HUES6 (cell line): ENCODE results near the gene EDIL3.

Experiments
- H3K27ac ChIP-seq: 2 replicates; pipeline ENCODE4 v1.7.0; 2013; ENCODE audit warnings: low read depth, mild to moderate bottlenecking, low read length, inconsistent platforms
- H3K27me3 ChIP-seq: 2 replicates; pipeline ENCODE4 v1.6.1; 2013; ENCODE audit warnings: low read length; ENCODE audit not compliant: control insufficient read depth, insufficient read depth
- H3K36me3 ChIP-seq: 2 replicates; pipeline ENCODE4 v1.6.1; 2013; ENCODE audit warnings: low read length; ENCODE audit not compliant: control insufficient read depth, insufficient read depth
- H3K4me1 ChIP-seq: 2 replicates; pipeline ENCODE4 v1.6.1; 2013; ENCODE audit warnings: low read length; ENCODE audit not compliant: control insufficient read depth, insufficient read depth
- H3K4me3 ChIP-seq: 2 replicates; pipeline ENCODE4 v1.5.1; 2013; ENCODE audit warnings: low read depth, low read length
- H3K9ac ChIP-seq: one replicate; pipeline ENCODE4 v1.6.1; 2013; ENCODE audit warnings: mild to moderate bottlenecking, low read length
- H3K9me3 ChIP-seq: 2 replicates; pipeline ENCODE4 v1.6.1; 2013; ENCODE audit warnings: low read depth, low read length; ENCODE audit not compliant: control insufficient read depth, insufficient read depth

The EDIL3 gene

GRCh38 chr5:83964271-83964670 is 420.4 kb downstream of the EDIL3 start:
- H3K9ac ChIP-seq = no peak overlapping the region
- H3K9me3 ChIP-seq = no peaks in the 10 kb centered on the region
- H3K36me3 ChIP-seq = no peaks in the 10 kb centered on the region
- H3K4me3 ChIP-seq = no peak overlapping the region
- no peak overlapping the region for H3K27ac ChIP-seq
- no peaks in the 10 kb centered on the region for H3K4me1 ChIP-seq
- H3K27me3 ChIP-seq = no peaks in the 10 kb centered on the region

- H3K36me3 ChIP-seq = no peaks in the 10 kb centered on the region
- peaks cover 13% of the 10 kb centered on the region; the same call in 1 of the 2 replicates for H3K4me1 ChIP-seq
- no peaks in the 10 kb centered on the region for H3K9me3 ChIP-seq
- H3K27me3 ChIP-seq = no peaks in the 10 kb centered on the region
- H3K9ac ChIP-seq = no peak overlapping the region
- no peak overlapping the region for H3K4me3 ChIP-seq
- no peak overlapping the region for H3K27ac ChIP-seq
Observed at GRCh38 chr5:83957188-83957587, 427.5 kb downstream of the EDIL3 start.

DNA sequence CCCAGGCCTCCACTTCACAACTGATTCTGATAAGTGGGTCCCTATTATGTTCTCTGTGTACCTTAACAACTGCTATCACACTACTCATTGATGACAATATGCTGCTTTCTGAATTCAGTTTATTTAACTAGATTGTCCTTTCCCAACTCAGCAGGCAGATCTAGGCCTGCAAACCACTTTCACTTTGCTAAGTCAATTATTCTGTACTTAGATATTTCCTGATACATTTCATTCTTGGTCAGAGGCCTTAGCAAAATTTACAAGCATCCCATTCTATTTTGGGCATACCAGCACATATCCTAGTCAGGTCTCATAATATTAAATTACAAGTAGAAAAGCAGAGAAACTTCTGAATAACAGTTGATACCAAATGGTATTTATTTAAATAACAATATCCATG is 428.3 kb downstream of the EDIL3 start:
- H3K4me3 ChIP-seq = no peak overlapping the region
- H3K27ac ChIP-seq = no peak overlapping the region
- no peaks in the 10 kb centered on the region for H3K27me3 ChIP-seq
- H3K4me1 ChIP-seq = peaks cover 13% of the 10 kb centered on the region; the same call in 1 of the 2 replicates
- H3K9ac ChIP-seq = no peak overlapping the region
- H3K9me3 ChIP-seq = no peaks in the 10 kb centered on the region
- no peaks in the 10 kb centered on the region for H3K36me3 ChIP-seq

DNA sequence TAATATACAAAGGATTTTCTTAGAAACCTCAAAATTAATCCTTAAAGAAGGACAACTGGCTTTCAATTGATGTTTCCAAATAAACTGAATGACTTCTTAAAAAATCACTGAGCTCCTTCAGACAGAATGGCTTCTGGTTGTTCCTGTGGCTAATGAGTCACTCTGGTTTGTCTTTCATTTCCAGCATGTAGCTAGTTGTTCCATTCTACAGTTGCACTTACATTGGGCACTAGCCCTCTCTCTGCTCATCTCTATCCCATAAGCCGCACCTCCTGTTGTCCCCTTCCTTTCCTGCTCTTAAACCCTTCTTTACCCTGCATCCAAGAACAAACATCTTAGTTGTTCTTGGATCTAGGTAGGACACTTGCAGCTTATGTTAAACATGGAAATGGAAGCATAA is 428.8 kb downstream of the EDIL3 start:
- peaks cover 13% of the 10 kb centered on the region; the same call in 1 of the 2 replicates for H3K4me1 ChIP-seq
- no peaks in the 10 kb centered on the region for H3K36me3 ChIP-seq
- no peak overlapping the region for H3K9ac ChIP-seq
- no peak overlapping the region for H3K4me3 ChIP-seq
- no peaks in the 10 kb centered on the region for H3K9me3 ChIP-seq
- H3K27ac ChIP-seq = no peak overlapping the region
- no peaks in the 10 kb centered on the region for H3K27me3 ChIP-seq

- Histone ChIP-seq H3K36me3 (no peaks in the 10 kb centered on the region), H3K4me3 (no peak overlapping the region), H3K27me3 (no peaks in the 10 kb centered on the region), H3K9ac (no peak overlapping the region), H3K27ac (no peak overlapping the region), H3K4me1 (no peaks in the 10 kb centered on the region), H3K9me3 (0 out of 2 replicates have a peak, but pooled peaks cover 3% of the 10 kb centered on the region)
Observed at GRCh38 chr5:83947763-83948162, 436.9 kb downstream of the EDIL3 start.

GRCh38 chr5:83946516-83946915 is 438.2 kb downstream of the EDIL3 start:
- Histone ChIP-seq H3K4me3 (no peak overlapping the region), H3K36me3 (no peaks in the 10 kb centered on the region), H3K4me1 (no peaks in the 10 kb centered on the region), H3K27me3 (no peaks in the 10 kb centered on the region), H3K9ac (no peak overlapping the region), H3K9me3 (0 out of 2 replicates have a peak, but pooled peaks cover 3% of the 10 kb centered on the region), H3K27ac (no peak overlapping the region)

- H3K27ac ChIP-seq = no peak overlapping the region
- 0 out of 2 replicates have a peak, but pooled peaks cover 3% of the 10 kb centered on the region for H3K9me3 ChIP-seq
- H3K4me1 ChIP-seq = no peaks in the 10 kb centered on the region
- H3K9ac ChIP-seq = no peak overlapping the region
- H3K4me3 ChIP-seq = no peak overlapping the region
- H3K27me3 ChIP-seq = no peaks in the 10 kb centered on the region
- no peaks in the 10 kb centered on the region for H3K36me3 ChIP-seq
Observed at GRCh38 chr5:83942155-83942554, 442.5 kb downstream of the EDIL3 start.

DNA sequence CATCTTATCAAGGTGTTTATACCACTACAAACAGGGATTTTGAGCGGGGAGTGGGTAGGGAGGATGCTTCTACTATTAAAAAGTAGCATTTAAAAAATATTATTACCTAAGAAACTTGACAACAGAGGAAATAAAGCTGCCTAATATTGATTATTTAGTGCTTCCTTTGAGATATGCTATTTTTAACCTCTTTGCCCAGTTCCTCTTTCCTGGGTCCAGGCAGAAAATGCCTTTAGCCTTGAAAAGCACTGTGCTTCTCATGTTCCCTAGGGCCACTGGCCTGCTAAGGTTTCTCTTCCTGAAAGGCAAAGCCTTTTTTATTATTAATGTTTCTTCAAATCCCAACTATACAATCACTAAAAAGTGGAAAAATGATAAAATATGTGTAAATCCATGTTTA is 446.8 kb downstream of the EDIL3 start:
- no peak overlapping the region for H3K4me3 ChIP-seq
- H3K9me3 ChIP-seq = no peaks in the 10 kb centered on the region
- H3K27ac ChIP-seq = no peak overlapping the region

GRCh38 chr5:83931969-83932368 is 452.7 kb downstream of the EDIL3 start:
- H3K27me3 ChIP-seq = no peaks in the 10 kb centered on the region
- H3K4me1 ChIP-seq = peaks cover 4% of the 10 kb centered on the region
- H3K4me3 ChIP-seq = no peak overlapping the region
- H3K9me3 ChIP-seq = peaks cover 4% of the 10 kb centered on the region
- H3K9ac ChIP-seq = no peak overlapping the region
- no peak overlapping the region for H3K27ac ChIP-seq
- no peaks in the 10 kb centered on the region for H3K36me3 ChIP-seq

More for the DNA sequence above, 446.8 kb downstream of the EDIL3 start:
- H3K27me3 ChIP-seq = no peaks in the 10 kb centered on the region
- H3K36me3 ChIP-seq = no peaks in the 10 kb centered on the region
- H3K9ac ChIP-seq = no peak overlapping the region
- no peaks in the 10 kb centered on the region for H3K4me1 ChIP-seq

GRCh38 chr5:83927140-83927733 is 457.4 kb downstream of the EDIL3 start:
- no peaks in the 10 kb centered on the region for H3K36me3 ChIP-seq
- H3K9ac ChIP-seq = no peak overlapping the region
- no peak overlapping the region for H3K27ac ChIP-seq
- H3K9me3 ChIP-seq = peaks cover 3% of the 10 kb centered on the region
- H3K4me1 ChIP-seq = peaks cover 12% of the 10 kb centered on the region
- no peaks in the 10 kb centered on the region for H3K27me3 ChIP-seq
- no peak overlapping the region for H3K4me3 ChIP-seq

GRCh38 chr5:83925955-83926337 is 458.7 kb downstream of the EDIL3 start:
- H3K27ac ChIP-seq = peak overlapping the region; percentile 32; the same call in 1 of the 2 replicates
- no peaks in the 10 kb centered on the region; the same call in 1 of the 2 replicates for H3K9me3 ChIP-seq
- H3K4me1 ChIP-seq = peaks cover 12% of the 10 kb centered on the region
- no peaks in the 10 kb centered on the region for H3K36me3 ChIP-seq
- peak overlapping the region; percentile 63 for H3K9ac ChIP-seq
- no peaks in the 10 kb centered on the region for H3K27me3 ChIP-seq
- no peak overlapping the region for H3K4me3 ChIP-seq
